ENCODE measurements around the gene THRA.

DNA sequence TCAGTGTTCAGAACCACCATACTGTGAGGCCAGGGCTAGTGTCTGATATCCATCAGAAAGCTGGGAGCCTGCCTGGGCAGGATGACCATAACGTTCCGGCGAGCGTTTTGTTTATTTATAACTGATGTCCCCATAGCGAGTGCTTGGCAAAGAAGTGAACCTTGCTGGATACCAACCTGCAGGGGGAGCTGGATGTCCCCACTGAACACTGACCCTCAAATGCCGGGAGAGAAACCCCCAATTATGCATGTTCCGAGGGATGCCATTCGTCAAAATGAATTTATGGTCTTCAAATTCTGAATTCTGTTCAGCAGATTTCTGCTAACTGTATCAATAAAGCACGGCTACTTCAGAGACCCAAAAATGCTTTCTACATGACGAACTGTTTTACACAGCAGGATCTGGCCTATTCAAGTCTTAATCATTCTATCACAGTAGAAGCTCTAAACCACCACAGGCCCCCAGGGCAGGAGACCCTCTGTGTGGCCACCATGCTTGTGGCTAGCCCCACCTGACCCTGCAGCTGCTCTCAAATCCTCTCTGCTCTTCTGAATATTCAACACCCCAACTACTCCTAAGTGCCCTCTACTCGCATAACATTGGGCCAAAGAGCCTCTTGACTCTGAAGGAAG lies 23.8 kb upstream of the THRA start:
- TF ChIP-seq, protein P1, sequence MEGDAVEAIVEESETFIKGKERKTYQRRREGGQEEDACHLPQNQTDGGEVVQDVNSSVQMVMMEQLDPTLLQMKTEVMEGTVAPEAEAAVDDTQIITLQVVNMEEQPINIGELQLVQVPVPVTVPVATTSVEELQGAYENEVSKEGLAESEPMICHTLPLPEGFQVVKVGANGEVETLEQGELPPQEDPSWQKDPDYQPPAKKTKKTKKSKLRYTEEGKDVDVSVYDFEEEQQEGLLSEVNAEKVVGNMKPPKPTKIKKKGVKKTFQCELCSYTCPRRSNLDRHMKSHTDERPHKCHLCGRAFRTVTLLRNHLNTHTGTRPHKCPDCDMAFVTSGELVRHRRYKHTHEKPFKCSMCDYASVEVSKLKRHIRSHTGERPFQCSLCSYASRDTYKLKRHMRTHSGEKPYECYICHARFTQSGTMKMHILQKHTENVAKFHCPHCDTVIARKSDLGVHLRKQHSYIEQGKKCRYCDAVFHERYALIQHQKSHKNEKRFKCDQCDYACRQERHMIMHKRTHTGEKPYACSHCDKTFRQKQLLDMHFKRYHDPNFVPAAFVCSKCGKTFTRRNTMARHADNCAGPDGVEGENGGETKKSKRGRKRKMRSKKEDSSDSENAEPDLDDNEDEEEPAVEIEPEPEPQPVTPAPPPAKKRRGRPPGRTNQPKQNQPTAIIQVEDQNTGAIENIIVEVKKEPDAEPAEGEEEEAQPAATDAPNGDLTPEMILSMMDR (IDR thresholded peaks at IDR 0.05 in 2 of 3, conservative IDR thresholded peaks at IDR 0.05 in 1 of 3; ENCODE audit: insufficient read depth in 2 of 3, low read depth in 1 of 3, low read length in 3 of 3): peak; percentile 50 to 67 (median 64)
- TF ChIP-seq NCOA1 (IDR thresholded peaks at IDR 0.05; ENCODE audit: low read depth): no peak
- TF ChIP-seq TOE1 (IDR thresholded peaks at IDR 0.05; ENCODE audit: borderline replicate concordance): no peak
- TF ChIP-seq TOE1 (CRISPR knock-in tag; IDR thresholded peaks at IDR 0.05; ENCODE audit: borderline replicate concordance, low read depth): no peak

Data from K562 (cell line).